IPS DF 4.7 (cell line): ENCODE measurements around the gene MALSU1.

Experiments
- DNase-seq: peaks from one replicate; pipeline ENCODE4 v3.0.0-alpha.2; 2013; ENCODE audit warnings: low spot score; ENCODE audit errors: extremely low read depth

MALSU1 gene

DNA sequence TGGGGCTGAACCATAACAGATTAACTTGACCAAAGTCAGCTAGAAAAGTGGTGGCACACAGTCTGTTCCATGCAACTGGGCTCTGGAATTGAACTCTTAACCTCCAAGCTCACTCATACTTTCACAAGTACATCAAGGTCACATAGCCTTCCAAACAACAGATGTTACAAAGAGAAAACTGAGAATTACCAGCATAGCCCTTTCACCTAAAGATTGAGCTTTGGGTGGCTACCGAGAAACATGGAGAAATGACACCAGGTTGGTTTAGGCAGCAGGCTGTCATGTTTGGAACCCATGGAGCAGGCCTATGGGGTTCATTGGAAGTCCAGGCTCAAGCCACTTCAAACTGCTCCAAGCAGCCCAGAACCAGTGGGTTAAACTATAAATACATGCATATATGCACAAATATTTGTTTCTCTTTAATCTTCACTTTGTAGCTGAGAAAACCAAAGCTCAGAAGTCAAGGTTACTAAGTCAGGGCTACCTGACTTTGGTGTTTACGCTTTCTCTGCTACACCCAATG is 59.1 kb downstream of the MALSU1 start:
- no peak for DNase-seq
